Iris pigment epithelial cell (primary cell): ENCODE measurements around the gene GATA2.

Experiments used
- DNase-seq: peaks from one replicate; pipeline ENCODE4 v3.0.0-alpha.2; 2011; ENCODE audit warnings: low read depth

GATA2 gene

DNA sequence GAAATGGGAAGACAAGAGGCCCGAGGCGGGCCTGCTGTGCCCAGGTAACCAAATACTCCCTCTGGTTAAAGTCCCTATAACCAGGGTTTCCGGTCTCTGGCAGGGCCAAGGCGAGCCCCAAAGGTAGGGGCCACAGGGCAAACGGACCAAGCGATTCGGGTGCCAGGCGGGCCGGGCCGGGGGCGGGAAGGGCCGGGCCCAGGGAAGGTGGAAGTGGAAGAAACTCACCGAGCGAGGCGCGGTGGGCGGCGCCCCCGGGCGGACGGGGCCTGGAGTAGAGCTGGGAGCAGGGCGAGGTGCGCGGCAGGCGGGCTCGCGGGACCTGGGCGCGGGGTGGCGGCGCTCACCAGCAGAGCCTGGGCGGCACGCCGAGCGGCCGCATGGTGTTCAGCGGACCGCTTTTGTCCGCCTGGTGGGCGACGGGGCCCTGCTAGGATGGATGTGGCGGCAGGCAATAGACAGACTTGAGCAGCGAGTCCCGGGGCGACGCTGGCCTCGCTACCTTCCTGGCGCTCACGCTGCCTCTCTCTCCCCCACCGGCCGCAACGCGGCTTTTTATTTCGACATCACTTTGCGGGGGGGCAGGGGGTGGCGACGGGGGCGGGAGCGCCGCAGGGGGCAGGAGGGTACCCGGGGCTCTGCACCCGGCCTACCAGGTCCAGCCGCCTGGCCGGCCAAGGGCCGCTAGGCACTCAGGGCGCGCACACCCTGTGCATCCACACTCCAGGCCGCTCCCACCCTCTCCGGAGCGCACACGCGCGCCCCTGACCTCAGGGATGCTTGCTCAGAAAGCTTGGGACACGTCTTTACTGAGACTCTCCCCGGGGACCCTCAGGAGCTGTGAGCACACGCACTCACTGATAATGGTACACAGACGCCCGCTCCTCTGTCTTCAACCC is at the start of gene GATA2:
TSS of gene GATA2 (minus strand) at position 531 of the 899 bp plus-strand sequence. CDS start 6,170 bp downstream, outside the sequence.
- no peak for DNase-seq

DNA sequence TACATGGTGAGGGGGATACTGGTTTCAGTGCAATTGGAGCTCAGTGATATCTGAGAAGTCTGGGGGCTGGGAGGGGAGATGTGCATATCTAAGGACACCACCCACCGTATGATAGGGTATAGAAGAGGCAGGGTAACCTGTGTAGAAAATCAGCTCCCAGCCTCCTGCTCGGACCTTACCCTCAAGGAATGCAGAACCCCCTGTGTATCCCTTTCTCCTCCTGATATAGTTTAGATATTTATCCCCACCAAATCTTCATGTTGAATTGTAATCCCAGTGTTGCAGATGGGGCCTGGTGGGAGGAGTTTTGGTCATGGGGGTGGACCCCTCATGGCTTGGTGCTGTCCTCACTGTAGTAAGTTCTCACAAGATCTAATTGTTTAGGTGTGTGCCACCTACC is 48.2 kb upstream of the GATA2 start:
- DNase-seq: no peak

- DNase-seq: no peak
Measured at GRCh38 chr3:128539376-128539775, 46.4 kb upstream of the GATA2 start.

DNA sequence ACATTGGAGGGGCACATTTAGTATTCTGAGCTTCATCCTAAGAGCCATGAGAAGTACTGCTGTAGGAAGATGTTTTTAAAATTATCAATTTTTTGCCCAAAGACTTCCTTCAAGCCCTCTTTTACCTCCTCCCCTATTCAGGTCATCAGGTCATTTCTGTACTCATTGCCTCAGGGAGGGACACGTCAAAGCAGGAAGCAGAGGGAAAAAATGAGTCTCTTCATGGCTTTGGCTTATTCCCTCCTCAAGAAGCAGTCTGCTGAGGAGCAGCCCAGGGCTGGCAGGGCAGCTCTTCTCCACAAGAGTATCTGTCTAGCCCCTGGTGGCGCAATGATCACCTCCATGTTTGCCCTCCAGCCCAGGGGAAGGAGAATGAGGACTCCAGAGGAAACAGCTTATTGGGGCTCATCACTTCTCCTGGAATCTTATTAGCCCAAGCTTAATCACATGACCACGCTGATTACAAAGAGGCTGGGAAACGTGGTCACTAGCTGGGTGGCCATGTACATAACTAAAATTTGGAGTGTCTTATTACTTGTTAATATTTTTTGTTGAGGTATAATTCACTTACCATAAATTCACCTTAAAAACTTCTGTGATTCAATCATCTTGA is 44.2 kb upstream of the GATA2 start:
- DNase-seq: no peak

GRCh38 chr3:128532012-128532983 is 39.3 kb upstream of the GATA2 start:
- no peak for DNase-seq

GRCh38 chr3:128524374-128525299 is 31.6 kb upstream of the GATA2 start:
- no peak for DNase-seq

GRCh38 chr3:128523591-128523990 is 30.6 kb upstream of the GATA2 start:
- DNase-seq: no peak

- DNase-seq: no peak
Measured at GRCh38 chr3:128521715-128522114, 28.7 kb upstream of the GATA2 start.

- no peak for DNase-seq
Measured at GRCh38 chr3:128518587-128519490, 25.8 kb upstream of the GATA2 start.

GRCh38 chr3:128517648-128518047 is 24.6 kb upstream of the GATA2 start:
- no peak for DNase-seq

GRCh38 chr3:128515967-128516366 is 23.0 kb upstream of the GATA2 start:
- DNase-seq: no peak

- DNase-seq: no peak
Measured at GRCh38 chr3:128508852-128509251, 15.9 kb upstream of the GATA2 start.

- DNase-seq: no peak
Measured at GRCh38 chr3:128506754-128507153, 13.8 kb upstream of the GATA2 start.

DNA sequence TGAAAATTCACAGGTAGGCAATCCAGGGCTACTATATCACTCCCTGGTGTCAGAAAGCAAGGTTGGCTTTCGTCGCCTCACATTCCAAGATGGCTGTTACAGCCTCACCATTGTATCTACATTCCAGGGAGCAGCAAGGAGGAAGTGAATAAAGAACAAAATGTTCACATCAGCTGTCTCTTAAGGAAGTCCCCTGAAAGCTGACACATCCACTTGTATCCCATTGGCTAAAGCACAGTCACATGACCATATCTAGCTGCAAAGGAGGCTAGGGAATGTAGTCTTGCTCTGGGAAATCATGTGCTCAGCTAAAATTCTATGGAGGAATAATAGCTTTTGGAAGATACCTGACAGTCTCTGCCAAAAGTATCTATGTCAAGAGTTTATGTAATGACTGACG is 12.8 kb upstream of the GATA2 start:
- no peak for DNase-seq

GRCh38 chr3:128504963-128505730 is 12.1 kb upstream of the GATA2 start:
- no peak for DNase-seq

DNA sequence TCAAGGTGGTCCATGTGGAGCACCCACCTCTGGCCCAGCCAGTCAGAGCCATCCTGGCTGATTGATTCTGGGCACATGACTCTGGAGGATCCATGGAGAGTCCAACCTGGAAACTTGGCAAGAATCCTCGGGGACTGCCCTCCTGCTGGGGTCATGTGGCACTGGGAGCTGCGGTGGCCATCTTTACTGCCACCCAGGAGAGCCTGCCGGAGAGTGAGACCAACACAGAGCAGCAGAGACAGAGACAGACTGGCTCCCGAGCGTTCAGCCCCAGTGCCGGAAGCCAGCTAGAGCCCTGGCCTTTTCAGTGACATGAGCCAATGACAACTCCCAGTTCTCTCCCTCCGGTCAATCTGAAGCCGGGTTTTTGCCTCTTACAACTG is 11.5 kb upstream of the GATA2 start:
- DNase-seq: no peak

GRCh38 chr3:128503751-128504532 is 10.9 kb upstream of the GATA2 start:
- no peak for DNase-seq

GRCh38 chr3:128503164-128503651 is 10.2 kb upstream of the GATA2 start:
- DNase-seq: no peak
